ENCODE results near the gene WDR4.

DNA sequence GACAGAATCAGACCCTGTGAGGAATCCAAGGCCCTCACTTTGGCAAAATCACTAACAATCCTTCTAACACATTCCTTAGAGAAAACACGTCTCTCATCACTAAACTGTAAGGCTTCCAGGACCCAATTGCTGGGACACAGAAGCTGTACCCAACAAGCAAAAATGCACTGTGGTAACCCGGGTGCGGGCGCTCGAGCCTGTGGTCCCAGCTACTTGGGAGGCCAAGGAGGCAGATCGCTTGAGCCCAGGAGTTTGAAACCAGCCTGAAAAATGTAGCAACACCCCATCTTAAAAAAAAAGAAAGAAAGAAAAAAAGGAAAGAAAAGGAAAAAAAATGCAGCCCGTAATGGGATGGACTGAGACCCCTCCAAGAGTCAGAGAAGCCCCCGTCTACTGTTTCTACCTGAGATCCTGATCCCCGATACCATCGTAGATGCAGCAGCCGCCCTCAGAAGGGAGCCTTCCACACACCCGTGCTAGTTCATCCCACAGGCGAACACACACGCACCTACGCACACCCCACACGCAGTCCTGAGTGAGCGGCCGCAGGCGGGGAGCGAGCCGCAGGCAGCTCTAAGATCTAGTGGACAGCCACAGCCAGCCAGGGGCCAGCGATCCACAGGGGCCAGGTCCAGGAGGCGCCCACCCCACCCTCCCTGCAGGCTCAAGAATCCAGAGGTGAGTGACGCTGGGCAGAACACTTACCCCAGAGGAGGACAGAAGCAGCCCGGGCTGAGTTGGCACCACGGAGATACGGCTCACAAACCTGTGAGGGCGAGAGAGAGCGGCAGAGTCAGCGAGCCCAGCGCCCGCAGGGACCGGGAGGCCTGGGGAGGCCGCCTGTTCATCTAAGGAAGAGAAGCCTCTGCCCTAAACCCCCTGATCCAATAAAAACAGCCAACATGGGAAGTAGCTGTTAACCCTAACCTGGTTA, 20.1 kb downstream of the WDR4 start:
- TF ChIP-seq, protein P1, sequence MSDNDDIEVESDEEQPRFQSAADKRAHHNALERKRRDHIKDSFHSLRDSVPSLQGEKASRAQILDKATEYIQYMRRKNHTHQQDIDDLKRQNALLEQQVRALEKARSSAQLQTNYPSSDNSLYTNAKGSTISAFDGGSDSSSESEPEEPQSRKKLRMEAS (IDR thresholded peaks at IDR 0.05), result no peak
- TF ChIP-seq SP1 (IDR thresholded peaks at IDR 0.05) (no peak), FOXA1 (IDR thresholded peaks at IDR 0.05) (no peak), RAD21 (IDR thresholded peaks at IDR 0.05) (no peak), YY1 (IDR thresholded peaks at IDR 0.05) (no peak), NR2F2 (IDR thresholded peaks at IDR 0.05) (no peak), TAF1 (conservative IDR thresholded peaks at IDR 0.05) (no peak), GABPA (IDR thresholded peaks at IDR 0.05 in 1 of 2, conservative IDR thresholded peaks at IDR 0.05 in 1 of 2) (no peak), JUND (IDR thresholded peaks at IDR 0.05) (no peak)
- TF ChIP-seq, protein P2, sequence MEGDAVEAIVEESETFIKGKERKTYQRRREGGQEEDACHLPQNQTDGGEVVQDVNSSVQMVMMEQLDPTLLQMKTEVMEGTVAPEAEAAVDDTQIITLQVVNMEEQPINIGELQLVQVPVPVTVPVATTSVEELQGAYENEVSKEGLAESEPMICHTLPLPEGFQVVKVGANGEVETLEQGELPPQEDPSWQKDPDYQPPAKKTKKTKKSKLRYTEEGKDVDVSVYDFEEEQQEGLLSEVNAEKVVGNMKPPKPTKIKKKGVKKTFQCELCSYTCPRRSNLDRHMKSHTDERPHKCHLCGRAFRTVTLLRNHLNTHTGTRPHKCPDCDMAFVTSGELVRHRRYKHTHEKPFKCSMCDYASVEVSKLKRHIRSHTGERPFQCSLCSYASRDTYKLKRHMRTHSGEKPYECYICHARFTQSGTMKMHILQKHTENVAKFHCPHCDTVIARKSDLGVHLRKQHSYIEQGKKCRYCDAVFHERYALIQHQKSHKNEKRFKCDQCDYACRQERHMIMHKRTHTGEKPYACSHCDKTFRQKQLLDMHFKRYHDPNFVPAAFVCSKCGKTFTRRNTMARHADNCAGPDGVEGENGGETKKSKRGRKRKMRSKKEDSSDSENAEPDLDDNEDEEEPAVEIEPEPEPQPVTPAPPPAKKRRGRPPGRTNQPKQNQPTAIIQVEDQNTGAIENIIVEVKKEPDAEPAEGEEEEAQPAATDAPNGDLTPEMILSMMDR (IDR thresholded peaks at IDR 0.05; ENCODE audit: low read depth, low read length, missing input control), result no peak
- TF ChIP-seq, protein P3, sequence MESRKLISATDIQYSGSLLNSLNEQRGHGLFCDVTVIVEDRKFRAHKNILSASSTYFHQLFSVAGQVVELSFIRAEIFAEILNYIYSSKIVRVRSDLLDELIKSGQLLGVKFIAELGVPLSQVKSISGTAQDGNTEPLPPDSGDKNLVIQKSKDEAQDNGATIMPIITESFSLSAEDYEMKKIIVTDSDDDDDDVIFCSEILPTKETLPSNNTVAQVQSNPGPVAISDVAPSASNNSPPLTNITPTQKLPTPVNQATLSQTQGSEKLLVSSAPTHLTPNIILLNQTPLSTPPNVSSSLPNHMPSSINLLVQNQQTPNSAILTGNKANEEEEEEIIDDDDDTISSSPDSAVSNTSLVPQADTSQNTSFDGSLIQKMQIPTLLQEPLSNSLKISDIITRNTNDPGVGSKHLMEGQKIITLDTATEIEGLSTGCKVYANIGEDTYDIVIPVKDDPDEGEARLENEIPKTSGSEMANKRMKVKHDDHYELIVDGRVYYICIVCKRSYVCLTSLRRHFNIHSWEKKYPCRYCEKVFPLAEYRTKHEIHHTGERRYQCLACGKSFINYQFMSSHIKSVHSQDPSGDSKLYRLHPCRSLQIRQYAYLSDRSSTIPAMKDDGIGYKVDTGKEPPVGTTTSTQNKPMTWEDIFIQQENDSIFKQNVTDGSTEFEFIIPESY (IDR thresholded peaks at IDR 0.05), result no peak

Measured in liver (tissue), 3 donors.